ENCODE measurements around the gene GTPBP8.

Gene GTPBP8

DNA sequence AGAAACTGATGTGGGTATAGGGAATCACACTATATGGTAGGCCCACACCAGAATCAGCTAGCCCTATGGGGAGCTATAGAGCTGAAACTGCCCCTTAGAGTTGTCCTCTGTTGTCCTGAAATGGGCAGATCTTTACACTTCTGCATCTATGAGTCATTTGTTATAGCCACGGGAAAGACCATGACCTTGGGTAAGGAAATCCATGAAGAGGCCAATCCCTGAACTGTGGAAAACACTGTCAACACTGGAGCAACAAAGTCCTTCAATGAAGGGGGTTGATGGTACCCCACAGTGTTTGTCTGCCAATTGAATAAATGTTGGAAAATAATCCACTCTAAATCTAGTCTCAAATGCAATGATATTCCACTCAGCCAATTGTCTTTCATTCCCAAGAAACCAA, 10.7 kb upstream of the GTPBP8 start:
- no peaks in the 10 kb centered on the region for H3K27me3 ChIP-seq (ENCODE audit: low read length)

DNA sequence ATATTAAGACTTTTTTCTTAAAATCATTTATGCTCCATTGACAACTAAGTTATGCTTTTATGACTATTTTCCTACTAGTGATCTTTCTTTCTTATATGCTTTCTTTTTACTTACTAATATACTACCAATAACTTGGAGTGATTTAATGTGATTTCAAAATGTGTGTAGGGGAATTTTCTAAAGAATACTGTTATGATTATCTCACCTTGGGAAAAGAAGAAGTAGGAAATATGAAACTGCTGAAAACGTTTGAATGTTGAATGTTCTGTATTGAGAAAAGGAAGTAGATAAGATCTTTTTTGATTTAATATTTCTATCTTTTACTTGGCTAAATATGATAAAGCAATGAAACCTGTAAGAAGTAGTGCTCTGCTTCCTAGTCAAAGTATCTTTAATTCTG, 8.1 kb upstream of the GTPBP8 start:
- H3K36me3 ChIP-seq (ENCODE audit: low read length) = no peaks in the 10 kb centered on the region
- H3K79me2 ChIP-seq (ENCODE audit: insufficient read depth, low read length) = no peaks in the 10 kb centered on the region
- H2AFZ ChIP-seq (ENCODE audit: low read depth, low read length, severe bottlenecking) = no peak overlapping the region
- no peaks in the 10 kb centered on the region for H3F3A ChIP-seq (ENCODE audit: insufficient read depth)
- no peak overlapping the region for H3K9ac ChIP-seq (ENCODE audit: low read length)
- no peak overlapping the region for H3K4me3 ChIP-seq (ENCODE audit: insufficient read depth, low read length, poor library complexity, severe bottlenecking)
- no peak for TF ChIP-seq EZH2phosphoT487 (conservative IDR thresholded peaks at IDR 0.05; ENCODE audit: low read length)
- TF ChIP-seq, protein P1, sequence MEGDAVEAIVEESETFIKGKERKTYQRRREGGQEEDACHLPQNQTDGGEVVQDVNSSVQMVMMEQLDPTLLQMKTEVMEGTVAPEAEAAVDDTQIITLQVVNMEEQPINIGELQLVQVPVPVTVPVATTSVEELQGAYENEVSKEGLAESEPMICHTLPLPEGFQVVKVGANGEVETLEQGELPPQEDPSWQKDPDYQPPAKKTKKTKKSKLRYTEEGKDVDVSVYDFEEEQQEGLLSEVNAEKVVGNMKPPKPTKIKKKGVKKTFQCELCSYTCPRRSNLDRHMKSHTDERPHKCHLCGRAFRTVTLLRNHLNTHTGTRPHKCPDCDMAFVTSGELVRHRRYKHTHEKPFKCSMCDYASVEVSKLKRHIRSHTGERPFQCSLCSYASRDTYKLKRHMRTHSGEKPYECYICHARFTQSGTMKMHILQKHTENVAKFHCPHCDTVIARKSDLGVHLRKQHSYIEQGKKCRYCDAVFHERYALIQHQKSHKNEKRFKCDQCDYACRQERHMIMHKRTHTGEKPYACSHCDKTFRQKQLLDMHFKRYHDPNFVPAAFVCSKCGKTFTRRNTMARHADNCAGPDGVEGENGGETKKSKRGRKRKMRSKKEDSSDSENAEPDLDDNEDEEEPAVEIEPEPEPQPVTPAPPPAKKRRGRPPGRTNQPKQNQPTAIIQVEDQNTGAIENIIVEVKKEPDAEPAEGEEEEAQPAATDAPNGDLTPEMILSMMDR (IDR thresholded peaks at IDR 0.05; ENCODE audit: insufficient read depth, low read length, poor library complexity, severe bottlenecking) = no peak
- H4K20me1 ChIP-seq (ENCODE audit: low read depth, low read length) = no peaks in the 10 kb centered on the region
- H3K9me2 ChIP-seq (replicated peaks; ENCODE audit: insufficient read depth, low read length) = no peaks in the 10 kb centered on the region
- H3K27me3 ChIP-seq (ENCODE audit: low read length) = no peaks in the 10 kb centered on the region
- H3K4me2 ChIP-seq (ENCODE audit: low read depth, low read length, poor library complexity, severe bottlenecking) = no peak overlapping the region
- no peak overlapping the region for H3K27ac ChIP-seq (ENCODE audit: low read depth, low read length)
- no peaks in the 10 kb centered on the region for H3K9me3 ChIP-seq (ENCODE audit: insufficient read depth, low read length)

More for the DNA sequence above, 10.7 kb upstream of the GTPBP8 start:
- H3K4me3 ChIP-seq (ENCODE audit: insufficient read depth, low read length, poor library complexity, severe bottlenecking) = no peak overlapping the region
- H3K79me2 ChIP-seq (ENCODE audit: insufficient read depth, low read length) = no peaks in the 10 kb centered on the region
- H3K4me2 ChIP-seq (ENCODE audit: low read depth, low read length, poor library complexity, severe bottlenecking) = no peak overlapping the region
- no peaks in the 10 kb centered on the region for H3F3A ChIP-seq (ENCODE audit: insufficient read depth)
- no peak overlapping the region for H3K9ac ChIP-seq (ENCODE audit: low read length)
- H3K9me2 ChIP-seq (replicated peaks; ENCODE audit: insufficient read depth, low read length) = no peaks in the 10 kb centered on the region
- H2AFZ ChIP-seq (ENCODE audit: low read depth, low read length, severe bottlenecking) = no peak overlapping the region
- no peaks in the 10 kb centered on the region for H3K36me3 ChIP-seq (ENCODE audit: low read length)
- H3K27ac ChIP-seq (ENCODE audit: low read depth, low read length) = no peak overlapping the region
- H4K20me1 ChIP-seq (ENCODE audit: low read depth, low read length) = no peaks in the 10 kb centered on the region
- no peak for TF ChIP-seq EZH2phosphoT487 (conservative IDR thresholded peaks at IDR 0.05; ENCODE audit: low read length)
- TF ChIP-seq, protein P1 (IDR thresholded peaks at IDR 0.05; ENCODE audit: insufficient read depth, low read length, poor library complexity, severe bottlenecking) = no peak
- no peaks in the 10 kb centered on the region for H3K9me3 ChIP-seq (ENCODE audit: insufficient read depth, low read length)

DNA sequence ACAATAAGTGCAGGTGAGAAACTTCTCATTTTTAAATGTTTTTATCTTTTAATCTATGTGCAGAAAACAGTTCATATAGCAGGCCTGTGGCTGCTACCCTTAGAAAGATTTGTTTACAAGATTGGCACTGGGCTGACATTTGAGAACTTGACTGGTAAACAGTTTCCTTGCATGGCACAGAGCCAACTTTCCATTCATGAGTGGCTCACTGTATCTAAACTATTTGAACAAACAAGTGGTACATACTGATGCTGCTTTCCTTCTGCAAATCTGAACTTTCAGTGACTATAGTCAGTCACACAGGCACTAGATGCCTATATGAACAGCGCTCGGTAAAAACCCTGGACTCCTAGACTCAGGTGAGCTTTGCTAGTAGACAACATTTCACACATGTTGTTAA, 6.3 kb upstream of the GTPBP8 start:
- no peaks in the 10 kb centered on the region for H4K20me1 ChIP-seq (ENCODE audit: low read depth, low read length)
- no peak overlapping the region for H3K27ac ChIP-seq (ENCODE audit: low read depth, low read length)
- H3K79me2 ChIP-seq (ENCODE audit: insufficient read depth, low read length) = no peaks in the 10 kb centered on the region
- no peaks in the 10 kb centered on the region for H3K36me3 ChIP-seq (ENCODE audit: low read length)
- no peak overlapping the region for H3K4me3 ChIP-seq (ENCODE audit: insufficient read depth, low read length, poor library complexity, severe bottlenecking)
- H3K9ac ChIP-seq (ENCODE audit: low read length) = no peak overlapping the region
- H3K9me3 ChIP-seq (ENCODE audit: insufficient read depth, low read length) = no peaks in the 10 kb centered on the region
- no peaks in the 10 kb centered on the region for H3K27me3 ChIP-seq (ENCODE audit: low read length)
- TF ChIP-seq EZH2phosphoT487 (conservative IDR thresholded peaks at IDR 0.05; ENCODE audit: low read length) = no peak
- TF ChIP-seq, protein P1 (IDR thresholded peaks at IDR 0.05; ENCODE audit: insufficient read depth, low read length, poor library complexity, severe bottlenecking) = no peak
- no peaks in the 10 kb centered on the region for H3K9me2 ChIP-seq (replicated peaks; ENCODE audit: insufficient read depth, low read length)
- H3K4me2 ChIP-seq (ENCODE audit: low read depth, low read length, poor library complexity, severe bottlenecking) = no peak overlapping the region
- no peak overlapping the region for H2AFZ ChIP-seq (ENCODE audit: low read depth, low read length, severe bottlenecking)
- H3F3A ChIP-seq (ENCODE audit: insufficient read depth) = peaks cover 8% of the 10 kb centered on the region; the same call in 1 of the 2 replicates

All from SU-DHL-6 (cell line).